HEK293 (cell line): ENCODE data around the gene RFTN2.
"Not testable (repeated sequence)": the region's sequence is repeated elsewhere in the genome, so short reads cannot be mapped to it uniquely, and the experiment has no call there.

Experiments used
- CTCF ChIP-seq: fragments of 450-650 bp; formaldehyde crosslinking; IDR thresholded peaks from 2 replicates; pipeline ENCODE4 v1.5.1; 2016; ENCODE audit warnings: missing biosample characterization, missing genetic modification characterization
- GLI4 ChIP-seq: fragments of 450-650 bp; formaldehyde crosslinking; IDR thresholded peaks from 2 replicates; pipeline ENCODE4 v1.5.1; 2016; ENCODE audit warnings: missing biosample characterization, missing genetic modification characterization
- MZF1 ChIP-seq: fragments of 450-650 bp; formaldehyde crosslinking; IDR thresholded peaks from 2 replicates; pipeline ENCODE4 v1.5.1; 2017; ENCODE audit warnings: missing biosample characterization, missing genetic modification characterization, borderline replicate concordance
- SCRT2 ChIP-seq: fragments of 450-650 bp; formaldehyde crosslinking; IDR thresholded peaks from 2 replicates; pipeline ENCODE4 v1.5.1; 2016; ENCODE audit warnings: missing biosample characterization, missing genetic modification characterization
- YY1 ChIP-seq: fragments of 450-650 bp; formaldehyde crosslinking; IDR thresholded peaks from 2 replicates; pipeline ENCODE4 v1.5.1; 2018; ENCODE audit warnings: missing biosample characterization, missing genetic modification characterization
- ZBTB44 ChIP-seq: fragments of 450-650 bp; IDR thresholded peaks from 2 replicates; pipeline ENCODE4 v1.5.1; 2018; ENCODE audit warnings: missing biosample characterization, mild to moderate bottlenecking, missing genetic modification characterization
- ZEB2 ChIP-seq: fragments of 450-650 bp; formaldehyde crosslinking; IDR thresholded peaks from 2 replicates; pipeline ENCODE4 v1.5.1; 2016; ENCODE audit warnings: missing biosample characterization, missing genetic modification characterization
- ZNF169 ChIP-seq: fragments of 450-650 bp; formaldehyde crosslinking; IDR thresholded peaks from 2 replicates; pipeline ENCODE4 v1.5.1; 2016; ENCODE audit warnings: missing biosample characterization, missing genetic modification characterization
- ZNF48 ChIP-seq: fragments of 450-650 bp; formaldehyde crosslinking; IDR thresholded peaks from 2 replicates; pipeline ENCODE4 v1.5.1; 2016; ENCODE audit warnings: missing biosample characterization, missing genetic modification characterization
- ZNF830 ChIP-seq: fragments of 450-650 bp; IDR thresholded peaks from 2 replicates; pipeline ENCODE4 v1.5.0; 2018; ENCODE audit warnings: missing biosample characterization, missing genetic modification characterization, low read depth, mild to moderate bottlenecking, moderate library complexity
- ZNF837 ChIP-seq: fragments of 450-650 bp; formaldehyde crosslinking; IDR thresholded peaks from 2 replicates; pipeline ENCODE4 v1.5.1; 2016; ENCODE audit warnings: missing biosample characterization, missing genetic modification characterization
- ZXDB ChIP-seq: fragments of 450-650 bp; formaldehyde crosslinking; IDR thresholded peaks from 2 replicates; pipeline ENCODE4 v1.5.1; 2016; ENCODE audit warnings: missing biosample characterization, missing genetic modification characterization

GRCh38 chr2:197699724-197700123 lies 24.3 kb upstream of the RFTN2 start:
- TF ChIP-seq ZXDB (tag by site-specific recombination); CTCF; ZNF837; GLI4 (tag by site-specific recombination); SCRT2 (tag by site-specific recombination); ZNF830 (tag by site-specific recombination); ZNF48 (tag by site-specific recombination); ZBTB44 (tag by site-specific recombination); ZNF169 (tag by site-specific recombination); ZEB2 (tag by site-specific recombination); MZF1 (tag by site-specific recombination); YY1 (tag by site-specific recombination): not testable (repeated sequence)
